GM18868 (cell line): ENCODE results near the gene CD209.
"Not testable (repeated sequence)": the region's sequence is repeated elsewhere in the genome, so short reads cannot be mapped to it uniquely, and the experiment has no call there.

ENCODE experiments used
- ATAC-seq: cut with Tn5 transposase; IDR thresholded peaks from one replicate; pipeline ENCODE4 v1.9.1; 2021; ENCODE audit warnings: mild to moderate bottlenecking, moderate library complexity; ENCODE audit not compliant: unreplicated experiment

CD209 gene, protein sequence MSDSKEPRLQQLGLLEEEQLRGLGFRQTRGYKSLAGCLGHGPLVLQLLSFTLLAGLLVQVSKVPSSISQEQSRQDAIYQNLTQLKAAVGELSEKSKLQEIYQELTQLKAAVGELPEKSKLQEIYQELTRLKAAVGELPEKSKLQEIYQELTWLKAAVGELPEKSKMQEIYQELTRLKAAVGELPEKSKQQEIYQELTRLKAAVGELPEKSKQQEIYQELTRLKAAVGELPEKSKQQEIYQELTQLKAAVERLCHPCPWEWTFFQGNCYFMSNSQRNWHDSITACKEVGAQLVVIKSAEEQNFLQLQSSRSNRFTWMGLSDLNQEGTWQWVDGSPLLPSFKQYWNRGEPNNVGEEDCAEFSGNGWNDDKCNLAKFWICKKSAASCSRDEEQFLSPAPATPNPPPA

DNA sequence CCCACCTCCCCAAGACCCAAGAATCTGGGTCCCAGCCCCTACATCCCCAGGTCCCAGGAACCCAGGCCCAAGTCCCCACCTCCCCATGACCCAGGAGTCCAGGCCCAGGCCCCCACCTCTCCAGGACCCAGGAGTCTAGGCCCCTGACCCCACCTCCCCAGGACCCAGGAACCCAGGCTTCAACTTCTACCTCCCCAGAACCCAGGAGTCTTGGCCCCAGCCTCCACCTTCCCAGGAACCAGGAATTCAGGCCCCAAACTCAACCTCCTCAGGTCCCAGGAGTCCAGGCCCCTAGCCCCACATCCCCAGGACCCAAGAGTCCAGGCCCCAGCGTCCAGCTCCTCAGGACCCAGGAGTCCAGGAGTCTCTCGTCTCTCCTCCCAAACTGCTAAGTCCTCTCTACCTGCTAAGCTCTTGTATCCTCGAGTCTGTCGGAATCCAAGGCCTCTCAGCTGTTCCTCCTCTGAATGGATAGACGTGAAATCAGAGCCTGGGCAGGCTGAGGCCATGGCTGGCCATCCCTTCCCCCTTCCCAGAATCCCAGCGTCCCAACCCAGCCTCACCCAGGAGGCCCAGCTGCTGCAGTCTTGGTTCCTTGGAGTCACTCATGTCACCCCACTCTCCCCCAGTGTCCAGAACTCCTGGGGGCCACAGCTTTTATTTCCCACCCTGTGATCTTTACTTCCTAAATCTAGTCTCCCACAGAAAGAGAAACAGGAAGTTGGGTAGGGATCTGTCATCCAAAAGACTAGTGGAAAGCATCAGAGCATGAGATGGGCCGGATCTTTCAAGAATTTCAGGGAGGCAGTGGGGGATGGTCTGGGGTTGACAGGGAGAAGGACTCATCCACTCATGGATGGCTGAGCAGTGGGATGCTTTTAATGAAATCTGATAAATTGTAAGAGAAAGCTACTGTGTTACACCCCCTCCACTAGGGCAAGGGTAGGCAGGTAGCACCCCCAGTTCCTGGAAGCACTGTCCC is at the start of gene CD209:
CD209 (minus strand) TSS at position 632 of the 982 bp plus-strand sequence; CDS start at position 609, 23 bp downstream.
- ATAC-seq = no peak

DNA sequence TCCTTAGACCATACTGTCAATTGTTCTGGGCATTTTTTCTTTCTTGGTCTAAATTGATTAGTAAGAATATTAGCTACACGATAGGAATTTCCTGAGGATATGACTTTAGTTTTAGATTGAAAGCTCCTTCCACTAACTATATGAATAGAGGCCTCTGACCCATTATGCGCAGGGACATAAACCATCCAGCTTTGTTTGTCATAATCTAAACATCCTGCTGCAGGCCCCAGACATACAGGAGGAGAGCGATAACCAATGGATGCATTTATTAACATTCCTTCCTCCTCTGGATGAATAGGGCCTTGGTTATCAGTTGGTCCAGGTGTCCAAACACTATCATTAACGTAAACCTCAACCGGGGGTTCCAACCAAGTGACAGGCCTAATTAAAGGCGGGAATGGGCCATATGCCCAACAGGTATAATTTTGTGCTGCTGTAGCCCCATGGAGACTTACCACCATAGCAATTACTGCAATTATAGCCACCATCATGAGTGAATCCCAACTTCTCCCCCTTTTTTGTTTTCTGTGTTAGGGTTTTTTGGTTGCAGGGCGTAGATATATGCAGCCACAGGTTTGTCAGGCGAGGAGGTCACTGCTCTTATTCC is 48.3 kb upstream of the CD209 start:
- no peak for ATAC-seq

DNA sequence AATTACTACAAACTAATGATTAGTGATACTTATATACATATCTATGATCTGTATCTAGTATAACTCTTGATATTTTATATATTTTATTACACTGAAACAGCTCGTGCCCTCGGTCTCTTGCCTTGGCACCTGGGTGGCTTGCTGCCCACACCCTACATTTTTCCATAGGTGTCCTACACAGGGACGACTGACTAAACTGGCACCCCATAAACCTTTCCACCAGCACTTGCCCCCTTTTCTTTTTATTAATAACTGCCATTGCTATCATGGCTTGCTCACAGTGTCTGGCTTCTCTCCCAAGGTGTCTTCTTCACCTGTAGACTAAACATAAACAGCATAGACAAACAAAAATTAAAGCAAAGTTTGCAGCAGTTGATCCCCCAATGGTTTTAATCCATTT is 46.2 kb upstream of the CD209 start:
- no peak for ATAC-seq

DNA sequence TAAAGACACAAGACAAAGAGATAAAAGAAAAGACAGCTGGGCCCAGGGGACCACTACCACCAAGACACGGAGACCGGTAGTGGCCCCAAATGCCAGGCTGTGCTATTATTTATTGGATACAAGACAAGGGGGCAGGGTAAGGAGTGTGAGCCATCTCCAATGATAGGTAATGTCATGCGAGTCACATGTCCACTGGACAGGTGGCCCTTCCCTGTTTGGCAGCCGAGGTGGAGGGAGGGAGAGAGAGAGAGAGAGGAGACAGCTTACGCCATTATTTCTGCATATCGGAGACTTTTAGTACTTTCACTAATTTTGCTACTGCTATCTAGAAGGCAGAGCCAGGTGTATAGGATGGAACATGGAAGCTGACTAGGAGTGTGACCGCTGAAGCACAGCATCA is 45.4 kb upstream of the CD209 start:
- not testable (repeated sequence) for ATAC-seq

DNA sequence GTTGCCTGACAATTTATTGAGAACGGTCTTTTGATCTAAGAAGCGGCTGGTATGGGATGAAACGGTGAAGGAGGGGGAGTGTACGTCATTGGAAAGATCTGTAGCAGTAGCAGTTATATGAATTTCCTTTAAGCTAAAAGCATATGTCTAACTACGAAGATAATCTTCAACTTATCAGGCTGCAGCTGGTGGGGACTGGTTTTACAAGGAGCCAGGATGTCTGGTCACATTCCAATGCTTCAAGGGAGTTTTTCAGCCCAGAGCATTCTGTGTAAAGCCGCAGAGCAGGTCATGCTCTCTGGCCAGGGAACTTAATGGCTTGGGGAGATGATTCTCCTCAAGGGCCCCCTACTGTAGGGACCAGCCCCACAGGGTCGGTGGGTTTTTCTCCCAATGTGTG is 44.9 kb upstream of the CD209 start:
- no peak for ATAC-seq

DNA sequence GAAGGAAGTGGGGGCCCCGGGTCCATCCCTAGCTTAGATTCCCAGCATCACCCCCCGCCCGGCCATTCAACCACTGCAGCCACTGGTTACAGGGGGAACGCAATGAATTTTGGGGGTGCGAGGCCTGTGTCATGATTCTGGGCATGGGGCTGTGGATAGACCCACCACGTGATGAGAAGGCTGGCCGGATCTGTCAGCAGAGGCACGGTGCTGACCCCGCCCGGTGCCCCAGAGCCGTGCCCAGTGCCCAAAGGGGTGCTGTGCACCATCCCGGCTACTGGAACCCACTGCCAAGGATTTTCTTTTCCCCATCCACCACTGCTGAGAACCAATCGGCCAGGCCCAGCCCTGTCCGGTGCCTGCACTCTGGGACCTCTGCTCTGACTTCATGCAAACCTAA is 43.1 kb upstream of the CD209 start:
- ATAC-seq = no peak

DNA sequence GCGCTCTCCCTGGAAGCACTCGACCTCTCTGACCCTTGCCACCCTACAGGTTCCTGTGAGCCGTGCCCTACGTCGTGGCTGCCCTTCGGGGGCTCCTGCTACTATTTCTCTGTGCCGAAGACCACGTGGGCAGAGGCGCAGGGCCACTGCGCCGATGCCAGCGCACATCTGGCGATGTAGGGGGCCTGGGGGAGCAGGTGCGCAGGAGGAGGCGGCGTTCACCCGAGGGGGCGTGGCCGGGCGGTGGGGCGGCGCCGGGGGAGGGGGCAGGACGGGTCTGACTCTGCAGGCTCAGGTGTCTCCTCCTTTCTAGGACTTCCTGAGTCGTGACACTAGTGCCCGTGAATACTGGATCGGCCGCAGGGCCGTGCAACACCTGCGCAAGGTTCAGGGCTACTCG is 42.1 kb upstream of the CD209 start:
- ATAC-seq = no peak

DNA sequence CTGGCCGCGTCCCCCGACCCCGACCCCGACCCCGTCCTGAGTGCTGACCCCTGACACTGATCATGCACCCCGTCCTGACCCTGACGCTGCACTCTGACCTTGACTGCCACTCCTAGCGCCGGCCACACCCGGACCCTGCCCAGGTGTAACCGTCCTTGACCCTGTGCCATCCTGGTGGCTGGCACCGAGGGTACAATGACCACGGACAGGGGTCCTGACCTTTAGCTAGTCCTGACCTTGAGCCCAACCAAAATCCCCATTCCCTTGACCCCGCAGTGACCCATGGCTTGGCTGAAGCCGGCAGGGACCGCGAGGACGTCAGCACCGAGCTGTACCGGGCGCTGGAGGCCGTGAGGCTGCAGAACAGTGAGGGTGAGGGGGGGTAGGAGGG is 41.6 kb upstream of the CD209 start:
- no peak for ATAC-seq

DNA sequence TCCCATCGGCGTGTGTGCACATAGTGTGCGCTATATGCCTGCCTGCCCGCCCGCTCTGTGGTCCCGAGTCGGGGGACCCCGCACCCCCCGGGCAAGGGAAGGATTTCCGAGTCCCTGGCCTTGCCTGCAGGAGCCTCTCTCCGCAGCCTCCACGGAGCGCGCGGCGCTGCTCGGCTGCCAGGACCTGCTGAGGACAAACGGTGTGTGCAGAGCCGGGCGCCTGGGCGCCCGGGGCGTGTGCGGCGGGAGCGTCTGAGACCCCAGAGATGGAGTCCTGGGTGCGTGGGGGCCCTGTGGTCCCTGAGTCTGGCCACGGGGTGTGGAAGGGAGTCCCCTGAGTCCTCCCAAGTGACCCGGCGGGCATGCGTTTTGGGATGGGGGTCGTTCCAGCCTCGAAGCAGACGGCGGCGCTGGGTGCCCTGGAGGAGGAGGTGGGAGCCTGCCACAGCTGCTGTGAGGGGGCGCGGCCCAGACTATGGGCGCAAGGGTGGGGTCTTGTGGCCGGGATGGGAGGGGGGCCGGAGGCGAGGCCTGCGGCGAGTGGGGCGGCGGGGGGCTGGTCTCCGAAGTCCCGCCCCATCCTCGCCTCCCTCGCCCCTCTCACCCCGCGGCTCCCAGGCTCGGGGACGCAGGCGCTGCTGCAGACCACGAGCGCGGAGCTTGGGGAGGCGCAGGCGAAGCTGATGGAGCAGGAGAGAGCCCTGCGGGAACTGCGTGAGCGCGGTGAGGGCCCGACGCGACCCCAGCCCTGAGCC is 41.0 kb upstream of the CD209 start:
- ATAC-seq = no peak

DNA sequence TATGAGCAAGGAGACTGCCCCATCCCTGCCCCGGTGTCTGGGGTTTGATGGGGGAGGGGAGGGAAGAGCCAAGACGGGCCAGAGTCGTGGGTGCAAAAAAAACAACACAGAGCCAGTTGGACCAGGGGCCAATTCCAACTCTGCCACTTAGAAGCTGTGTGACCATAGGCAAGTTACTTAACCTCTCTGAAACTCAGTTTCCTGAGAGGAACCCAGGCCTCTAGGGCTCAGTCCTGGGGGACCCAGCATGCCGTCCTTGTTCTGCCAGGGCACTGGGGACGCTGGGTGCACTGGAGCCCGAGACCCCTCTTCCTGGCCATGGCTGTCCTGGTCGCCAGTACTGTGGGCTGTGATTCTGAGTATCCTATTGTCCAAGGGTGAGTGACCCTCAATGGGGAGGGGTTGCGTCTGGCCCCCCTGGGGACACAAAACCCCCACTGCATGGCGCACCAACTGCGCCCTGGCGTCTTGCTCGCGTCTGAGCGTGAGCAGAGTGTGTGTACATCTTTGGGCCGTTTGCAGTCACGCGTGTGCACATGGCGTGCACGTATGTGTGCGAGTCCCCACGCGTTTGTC is 40.4 kb upstream of the CD209 start:
- ATAC-seq = no peak

DNA sequence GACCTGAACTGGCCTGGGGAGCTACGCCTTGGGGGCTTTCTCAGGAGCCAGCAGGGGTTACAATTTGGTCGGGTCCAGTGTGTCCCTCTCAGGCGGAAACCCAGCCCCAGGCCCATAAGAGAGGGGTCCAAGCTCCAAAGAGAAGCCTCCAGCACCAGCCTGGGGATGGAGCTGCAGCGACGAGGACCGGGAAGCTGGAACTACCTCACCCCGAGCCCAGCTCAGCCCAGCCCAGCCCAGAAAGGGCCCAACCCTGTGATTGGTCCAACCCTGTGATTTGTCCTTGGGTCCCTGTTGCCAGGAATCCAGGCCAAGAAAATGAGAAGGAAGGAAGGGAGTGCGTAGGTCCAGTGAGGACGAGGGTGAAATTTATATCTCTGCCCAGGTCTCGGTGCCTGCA is 39.8 kb upstream of the CD209 start:
- ATAC-seq = no peak

DNA sequence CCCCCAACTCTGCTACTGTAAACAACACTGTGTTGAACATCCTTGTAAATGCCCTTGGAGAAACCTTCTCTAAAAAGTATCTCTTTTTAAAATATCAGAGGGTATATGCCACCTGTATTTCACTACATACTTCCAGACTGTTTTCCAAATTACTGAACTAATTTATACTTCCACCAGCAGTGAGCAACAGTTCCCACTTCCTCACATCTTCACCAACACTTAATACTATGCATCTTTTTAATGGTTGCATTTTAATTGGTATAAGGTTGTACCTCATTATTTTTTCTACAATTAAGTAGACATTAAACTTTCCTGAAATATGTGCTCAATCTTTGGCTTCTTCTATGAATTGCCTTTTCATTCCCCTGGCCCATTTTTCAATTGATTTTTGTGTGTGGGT is 37.5 kb upstream of the CD209 start:
- ATAC-seq = no peak

DNA sequence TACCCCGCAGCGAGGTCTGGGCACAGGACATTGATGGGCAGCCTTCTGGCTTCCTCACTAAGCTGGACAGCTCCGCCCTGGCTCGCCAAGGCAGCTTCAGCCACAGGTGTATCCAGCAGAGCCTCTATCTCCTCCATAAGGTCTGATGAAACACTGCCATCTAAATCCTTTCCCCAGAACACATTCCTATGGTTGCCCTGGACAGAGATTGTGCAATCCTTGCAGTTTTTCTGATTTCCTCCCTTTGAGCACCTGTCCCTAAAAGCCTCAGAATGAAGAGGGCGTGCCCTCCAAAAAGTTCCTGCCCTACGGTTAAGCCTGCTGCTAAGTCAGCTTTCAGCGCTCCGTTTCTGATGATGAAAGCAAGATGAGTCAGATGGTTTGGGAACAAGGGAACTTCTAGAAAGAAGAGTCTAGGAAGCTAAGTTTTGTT is 36.7 kb upstream of the CD209 start:
- no peak for ATAC-seq

DNA sequence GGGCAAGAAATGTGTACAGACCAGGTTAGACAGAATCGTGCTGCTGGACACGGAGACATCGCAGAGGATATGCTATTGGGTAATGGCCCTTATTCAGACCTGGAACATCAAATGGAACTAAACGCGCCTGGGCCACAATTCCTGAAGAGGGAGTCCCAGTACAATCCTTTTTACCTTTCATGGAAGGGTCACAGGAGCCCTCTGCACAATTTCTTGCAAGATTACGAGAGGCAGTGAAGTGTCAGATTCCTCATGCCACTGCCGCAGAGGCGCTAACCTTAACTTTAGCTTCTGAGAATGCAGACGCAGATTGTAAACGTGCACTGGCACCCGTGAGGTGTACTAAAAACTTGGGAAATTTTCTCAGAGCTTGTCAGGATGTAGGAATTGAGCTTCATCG is 33.8 kb upstream of the CD209 start:
- no peak for ATAC-seq

DNA sequence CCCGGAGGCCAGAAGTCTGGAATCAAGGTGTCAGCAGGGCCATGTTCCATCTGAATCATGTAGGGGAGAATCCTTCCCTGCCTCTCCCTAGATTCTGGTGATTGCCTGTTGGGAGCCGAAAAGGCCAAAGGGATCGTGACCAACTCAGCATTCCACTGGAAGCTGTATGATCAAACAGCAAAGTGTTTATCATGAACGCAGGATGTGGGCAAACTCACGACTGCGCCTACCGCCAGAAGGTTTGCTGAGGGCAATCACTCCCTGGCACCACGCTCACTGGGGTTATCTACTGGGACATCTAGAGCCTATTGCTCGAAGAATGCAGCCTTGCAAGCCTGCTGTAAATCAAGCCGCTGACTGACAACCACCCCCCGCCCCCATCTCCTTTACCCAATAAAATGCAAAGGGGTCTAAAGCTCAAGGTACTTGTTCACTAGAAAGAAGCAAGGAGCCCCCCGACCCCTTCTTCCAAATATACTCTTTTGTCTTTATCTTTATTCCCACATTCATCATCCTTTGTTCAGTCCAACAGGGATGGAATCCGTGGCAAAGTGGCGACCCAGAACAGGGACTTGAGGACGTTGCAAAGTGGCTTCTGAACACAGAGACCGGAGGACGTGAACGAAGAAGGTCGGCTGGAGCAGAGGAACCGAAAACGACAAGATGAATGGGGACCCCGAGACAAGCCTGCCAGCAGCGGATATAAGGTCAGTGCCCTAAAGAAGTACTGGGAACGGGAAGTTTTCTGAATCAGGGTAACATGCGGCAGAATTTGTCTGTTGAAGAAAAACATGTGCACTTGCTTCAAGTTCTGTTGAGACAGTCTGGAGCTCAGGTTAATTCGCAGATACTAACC is 32.5 kb upstream of the CD209 start:
- ATAC-seq = no peak

DNA sequence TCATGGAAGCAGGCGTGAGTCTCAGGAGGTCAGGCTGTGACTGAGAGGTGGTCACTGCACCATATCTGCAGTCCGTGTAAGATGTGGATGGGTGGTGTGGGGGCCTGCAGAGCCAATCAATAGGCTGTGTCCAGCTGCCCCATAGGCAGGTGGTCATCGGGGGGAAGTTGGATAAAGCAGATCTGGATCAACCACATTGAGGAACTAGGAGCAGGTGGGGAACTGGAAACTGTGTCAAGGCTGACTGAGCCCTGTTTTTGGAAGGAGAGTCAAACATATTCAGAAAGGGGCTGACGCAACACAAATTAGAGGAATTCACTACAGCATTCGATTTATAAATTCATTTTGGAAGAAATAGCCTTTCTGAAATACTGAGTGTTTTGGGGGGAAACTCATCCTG is 30.7 kb upstream of the CD209 start:
- no peak for ATAC-seq

DNA sequence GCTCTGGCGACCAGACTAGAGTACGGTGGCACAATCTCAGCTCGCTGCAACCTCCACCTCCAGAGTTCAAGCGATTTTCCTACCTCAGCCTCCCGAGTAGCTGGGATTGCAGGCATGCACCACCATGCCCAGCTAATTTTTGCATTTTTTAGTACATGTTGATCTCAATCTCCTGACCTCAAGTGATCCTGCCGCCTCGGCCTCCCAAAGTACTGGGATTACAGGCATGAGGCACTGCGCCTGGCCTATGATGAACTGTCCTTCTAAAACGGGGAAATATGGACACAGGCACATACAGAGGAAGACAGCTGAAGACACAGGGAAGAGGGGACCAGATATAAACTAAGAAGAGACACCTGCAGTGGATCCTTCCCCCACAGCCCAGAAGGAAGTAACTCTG is 28.4 kb upstream of the CD209 start:
- ATAC-seq = no peak

DNA sequence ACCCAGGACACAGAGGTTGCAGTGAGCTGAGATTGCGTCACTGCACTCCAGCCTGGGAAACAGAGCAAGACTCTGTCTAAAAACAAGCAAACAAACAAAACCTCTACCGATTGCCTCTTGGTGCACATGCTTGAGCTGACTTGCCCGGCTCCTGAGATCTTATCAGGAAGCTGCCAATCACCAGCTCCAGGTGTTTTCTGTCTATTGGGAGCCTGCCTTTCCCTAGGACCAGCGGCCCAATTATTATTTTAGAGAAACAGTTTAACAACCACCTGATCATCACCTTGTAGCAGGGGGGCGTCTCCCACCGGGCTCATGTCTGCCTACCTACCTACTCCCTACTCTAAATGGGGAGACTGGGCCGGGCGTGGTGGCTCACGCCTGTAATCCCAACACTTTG is 26.5 kb upstream of the CD209 start:
- no peak for ATAC-seq

DNA sequence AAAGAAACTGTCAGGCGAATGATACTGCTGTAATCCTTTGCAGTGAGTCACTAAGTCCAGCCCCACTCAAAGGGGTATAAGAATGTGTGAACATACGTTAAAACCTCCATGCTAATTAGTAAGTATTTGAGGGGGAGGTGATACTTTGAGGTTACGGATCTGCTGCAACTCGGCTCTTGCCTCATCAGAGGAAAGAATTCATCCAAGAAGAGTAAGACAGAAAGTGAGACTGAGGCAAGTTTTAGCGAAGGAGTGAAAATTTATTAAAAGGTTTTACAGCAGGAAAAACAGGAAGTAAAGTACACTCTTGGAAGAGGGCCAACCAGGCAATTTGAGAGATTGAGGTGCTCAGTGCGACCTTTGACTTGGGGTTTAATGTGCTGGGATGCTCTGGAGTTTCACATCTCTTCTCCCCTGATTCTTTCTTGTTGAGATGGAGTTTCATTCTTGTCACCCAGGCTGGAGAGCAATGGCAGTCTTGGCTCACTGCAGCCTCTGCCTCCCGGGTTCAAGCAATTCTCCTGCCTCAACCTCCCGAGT is 25.5 kb upstream of the CD209 start:
- peak; percentile 56 for ATAC-seq
